Endothelial cell of umbilical vein (primary cell): Measurements from ENCODE around the gene HRNR. TPM values are rescaled to one million over a fixed set of nuclear protein-coding genes. Genes with fewer than 3 reads are reported as not detected.

Experiments
- BruUV-seq: library from RNA; stranded (reverse); fragments of 400-500 nt; replicated peaks from 2 replicates; lab custom pipeline; 2021; lab: Mats Ljungman, UMichigan
- CTCF ChIA-PET: fragments of 300-600, 350-600 bp; sonication (Branson Sonifier 250); formaldehyde crosslinking; loops from one replicate; lab custom pipeline; 2021; ENCODE audit warnings: antibody characterized with exemption, inconsistent platforms; lab: Charles Lee
- POLR2A ChIA-PET: fragments of 300-600, 350-600 bp; sonication (Branson Sonifier 250); formaldehyde crosslinking; loops from one replicate; lab custom pipeline; 2021; ENCODE audit warnings: antibody characterized with exemption, inconsistent platforms; lab: Charles Lee
- DNase-seq: peaks from one replicate; pipeline ENCODE4 v3.0.0-alpha.2; 2011; ENCODE audit warnings: low read depth, low spot score
- FAIRE-seq: peaks from 2 replicates; lab custom pipeline; 2011; peaks lifted over from hg19 to GRCh38; lab: Jason Lieb, UNC
- H2AFZ ChIP-seq: 2 replicates; pipeline ENCODE4 v1.6.0; 2012; ENCODE audit warnings: low read depth, low read length, control low read depth, inconsistent platforms
- H3K27ac ChIP-seq: 2 replicates; pipeline ENCODE4 v1.5.1; 2011; ENCODE audit warnings: low read depth, mild to moderate bottlenecking, control low read depth, low read length, moderate library complexity; ENCODE audit not compliant: insufficient read depth
- H3K27me3 ChIP-seq, 2 experiments: 2 replicates each; pipeline versions ENCODE4 v1.6.0 to v1.6.1; 2011; ENCODE audit warnings: low read length in 2 of 2, mixed read lengths in 1 of 2; ENCODE audit not compliant: control insufficient read depth in 2 of 2, insufficient read depth in 2 of 2
- H3K36me3 ChIP-seq, 2 experiments: 2 replicates in 1 of 2; 3 replicates in 1 of 2; pipeline ENCODE4 v1.5.1; 2011; ENCODE audit warnings: low read length in 2 of 2, mild to moderate bottlenecking in 1 of 2, moderate library complexity in 1 of 2; ENCODE audit not compliant: control insufficient read depth in 2 of 2, insufficient read depth in 2 of 2; ENCODE audit errors: extremely low read depth in 1 of 2
- H3K4me1 ChIP-seq: 3 replicates; pipeline ENCODE4 v1.5.1; 2011; ENCODE audit warnings: mild to moderate bottlenecking, low read length; ENCODE audit not compliant: control insufficient read depth, insufficient read depth; ENCODE audit errors: extremely low read depth
- H3K4me2 ChIP-seq: 2 replicates; pipeline ENCODE4 v1.6.1; 2011; ENCODE audit warnings: low read length, control low read depth, mixed read lengths; ENCODE audit not compliant: insufficient read depth
- H3K4me3 ChIP-seq, 3 experiments: fragments of 200-600 bp in 1 of 3; sonication (generic), shearing (Covaris generic) in 1 of 3; replicated peaks in 1 of 3; 2 replicates each; pipeline ENCODE4 v1.5.1; 2011 to 2016; ENCODE audit warnings: control low read depth in 3 of 3, low read length in 3 of 3, mild to moderate bottlenecking in 2 of 3, inconsistent platforms in 1 of 3, low read depth in 1 of 3, moderate library complexity in 1 of 3; ENCODE audit not compliant: insufficient read depth in 1 of 3
- H3K79me2 ChIP-seq: 2 replicates; pipeline ENCODE4 v1.6.0; 2012; ENCODE audit warnings: low read length, inconsistent platforms; ENCODE audit not compliant: control insufficient read depth, insufficient read depth
- H3K9ac ChIP-seq: replicated peaks from 2 replicates; pipeline ENCODE3; 2011; ENCODE audit warnings: low read length, control low read depth; ENCODE audit not compliant: insufficient read depth; ENCODE audit errors: extremely low read depth
- H3K9me1 ChIP-seq: replicated peaks from 3 replicates; pipeline ENCODE4 v1.6.0; 2011; ENCODE audit warnings: mild to moderate bottlenecking, low read length; ENCODE audit not compliant: control insufficient read depth, insufficient read depth; ENCODE audit errors: extremely low read depth
- H3K9me3 ChIP-seq: replicated peaks from 2 replicates; pipeline ENCODE4 v1.5.1; 2012; ENCODE audit warnings: low read length, inconsistent platforms; ENCODE audit not compliant: control insufficient read depth, insufficient read depth
- H4K20me1 ChIP-seq: replicated peaks from 2 replicates; pipeline ENCODE3; 2011; ENCODE audit warnings: mild to moderate bottlenecking, low read length; ENCODE audit not compliant: control insufficient read depth, insufficient read depth; ENCODE audit errors: extremely low read depth
- EZH2 ChIP-seq: IDR thresholded peaks from 2 replicates; pipeline ENCODE4 v1.6.1; 2012; ENCODE audit warnings: borderline replicate concordance, low read depth, mild to moderate bottlenecking, moderate library complexity, low read length, inconsistent platforms; ENCODE audit not compliant: severe bottlenecking
- FOS ChIP-seq: IDR thresholded peaks from 2 replicates; pipeline ENCODE4 v1.6.1; 2011; ENCODE audit warnings: mild to moderate bottlenecking, low read length, moderate library complexity, borderline replicate concordance; ENCODE audit not compliant: insufficient read depth
- GATA2 ChIP-seq: IDR thresholded peaks from 2 replicates; pipeline ENCODE4 v1.7.0; 2011; ENCODE audit warnings: low read depth, mild to moderate bottlenecking, moderate library complexity, mixed read lengths, low read length; ENCODE audit not compliant: insufficient read length, insufficient read depth
- JUN ChIP-seq: IDR thresholded peaks from 2 replicates; pipeline ENCODE4 v1.6.1; 2011; ENCODE audit warnings: borderline replicate concordance, low read depth; ENCODE audit not compliant: insufficient read length, insufficient read depth
- MAX ChIP-seq: IDR thresholded peaks from 2 replicates; pipeline ENCODE4 v1.6.1; 2011; ENCODE audit not compliant: insufficient read depth, insufficient read length
- MYC ChIP-seq: IDR thresholded peaks from one replicate; pipeline ENCODE4 v1.6.1; 2011; ENCODE audit warnings: mild to moderate bottlenecking, low read depth, low read length
- POLR2A ChIP-seq: IDR thresholded peaks from 2 replicates; pipeline ENCODE4 v1.6.1; 2012; ENCODE audit warnings: low read depth, mild to moderate bottlenecking, control low read depth, low read length
- POLR2AphosphoS5 ChIP-seq: IDR thresholded peaks from 2 replicates; pipeline ENCODE4 v1.6.1; 2012; ENCODE audit warnings: low read depth, mild to moderate bottlenecking, control low read depth, low read length, moderate library complexity; ENCODE audit not compliant: insufficient read depth
- dilution Hi-C: fragments of 300-500 bp; cut with MboI; formaldehyde crosslinking; loops from one replicate; pipeline ENCODE4 v1.15.0; 2019; ENCODE audit warnings: low sequenced_read_pairs; ENCODE audit not compliant: extremely low pct_ligation_motif_present
- intact Hi-C: fragments of 100-400 bp; cut with micrococcal nuclease; formaldehyde crosslinking; loops from one replicate; pipeline ENCODE4 v1.10.0; 2022
- polyA plus RNA-seq, 4 experiments: library from polyadenylated mRNA; depleted of rRNA in 3 of 4; stranded (reverse) in 3 of 4; unstranded in 1 of 4; fragments of >200 nt; gene quantifications; 2 replicates each; pipeline versions ENCODE4 v1.2.1 to v1.2.3, GENCODE V29; 2011 to 2012; ENCODE audit warnings: missing spikeins in 1 of 4
- total RNA-seq: library from RNA; stranded (reverse); gene quantifications from 2 replicates; pipeline ENCODE4 v1.2.3, GENCODE V29; 2021
- TF ChIP-seq, protein P1 (sequence below), 2 donors: IDR thresholded peaks; 1 replicate in 1 of 2; 2 replicates in 1 of 2; pipeline ENCODE4 v1.5.1; 2011; ENCODE audit warnings: low read length in 2 of 2, mild to moderate bottlenecking in 2 of 2, moderate library complexity in 2 of 2, control low read depth in 1 of 2, inconsistent platforms in 1 of 2, low read depth in 1 of 2; ENCODE audit not compliant: insufficient read depth in 1 of 2; ENCODE audit errors: extremely low read depth in 1 of 2

HRNR gene
- total and polyA plus RNA-seq, 2 donors (not counting 3 experiments of a cell fraction or from before 2014, with no cell fraction given) = not detected

GRCh38 chr1:152191711-152192110 is 32.3 kb downstream of the HRNR start:
- no peaks in the 10 kb centered on the region for H3K9me3 ChIP-seq
- H3K79me2 ChIP-seq = no peaks in the 10 kb centered on the region
- dilution Hi-C loops = no loop called here
- no TSS peak for BruUV-seq
- H3K4me2 ChIP-seq = no peak overlapping the region
- H3K4me1 ChIP-seq = peaks cover 5% of the 10 kb centered on the region
- no peaks in the 10 kb centered on the region for H3K36me3 ChIP-seq
- TF ChIP-seq FOS (no peak), JUN (no peak)
- FAIRE-seq (no peak), DNase-seq (no peak)
- H3K9me1 ChIP-seq = no peaks in the 10 kb centered on the region
- H3K9ac ChIP-seq = no peak overlapping the region
- H3K27me3 ChIP-seq = peaks cover 0 to 4% of the 10 kb centered on the region in 2 experiments
- no peak overlapping the region for H3K27ac ChIP-seq
- no peak overlapping the region for H3K4me3 ChIP-seq
- ChIA-PET POLR2A (no interaction called here), CTCF (interaction anchor here (0.8 to 4.4 kb wide), 3 partner anchors 156 to 267 kb away, joined by 3 to 56 read pairs (median 8); no protein-coding TSS in a partner anchor)
- H4K20me1 ChIP-seq = no peaks in the 10 kb centered on the region
- H2AFZ ChIP-seq = no peak overlapping the region
- intact Hi-C loops = no loop called here

- no peak overlapping the region for H3K4me3 ChIP-seq
- H3K9ac ChIP-seq = no peak overlapping the region
- no peak overlapping the region for H3K27ac ChIP-seq
- no peaks in the 10 kb centered on the region for H3K9me1 ChIP-seq
- no TSS peak for BruUV-seq
- H3K27me3 ChIP-seq = peaks cover 0 to 4% of the 10 kb centered on the region in 2 experiments
- no peak overlapping the region for H2AFZ ChIP-seq
- CTCF ChIA-PET = interaction anchor here (0.8 to 4.4 kb wide), 3 partner anchors 156 to 268 kb away, joined by 3 to 56 read pairs (median 8); no protein-coding TSS in a partner anchor
- no peaks in the 10 kb centered on the region for H3K9me3 ChIP-seq
- dilution Hi-C loops = no loop called here
- H3K79me2 ChIP-seq = no peaks in the 10 kb centered on the region
- no peaks in the 10 kb centered on the region for H3K36me3 ChIP-seq
- peaks cover 5% of the 10 kb centered on the region for H3K4me1 ChIP-seq
- H3K4me2 ChIP-seq = no peak overlapping the region
- POLR2A ChIA-PET = no interaction called here
- no peaks in the 10 kb centered on the region for H4K20me1 ChIP-seq
- no peak for TF ChIP-seq MAX
- TF ChIP-seq MYC = no peak
- TF ChIP-seq POLR2A = no peak
- TF ChIP-seq EZH2 = no peak
- TF ChIP-seq GATA2 = no peak
- no peak for TF ChIP-seq FOS
- TF ChIP-seq JUN = no peak
- TF ChIP-seq, protein P1, sequence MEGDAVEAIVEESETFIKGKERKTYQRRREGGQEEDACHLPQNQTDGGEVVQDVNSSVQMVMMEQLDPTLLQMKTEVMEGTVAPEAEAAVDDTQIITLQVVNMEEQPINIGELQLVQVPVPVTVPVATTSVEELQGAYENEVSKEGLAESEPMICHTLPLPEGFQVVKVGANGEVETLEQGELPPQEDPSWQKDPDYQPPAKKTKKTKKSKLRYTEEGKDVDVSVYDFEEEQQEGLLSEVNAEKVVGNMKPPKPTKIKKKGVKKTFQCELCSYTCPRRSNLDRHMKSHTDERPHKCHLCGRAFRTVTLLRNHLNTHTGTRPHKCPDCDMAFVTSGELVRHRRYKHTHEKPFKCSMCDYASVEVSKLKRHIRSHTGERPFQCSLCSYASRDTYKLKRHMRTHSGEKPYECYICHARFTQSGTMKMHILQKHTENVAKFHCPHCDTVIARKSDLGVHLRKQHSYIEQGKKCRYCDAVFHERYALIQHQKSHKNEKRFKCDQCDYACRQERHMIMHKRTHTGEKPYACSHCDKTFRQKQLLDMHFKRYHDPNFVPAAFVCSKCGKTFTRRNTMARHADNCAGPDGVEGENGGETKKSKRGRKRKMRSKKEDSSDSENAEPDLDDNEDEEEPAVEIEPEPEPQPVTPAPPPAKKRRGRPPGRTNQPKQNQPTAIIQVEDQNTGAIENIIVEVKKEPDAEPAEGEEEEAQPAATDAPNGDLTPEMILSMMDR (IDR thresholded peaks at IDR 0.05; ENCODE audit: extremely low read depth in 1 of 2, insufficient read depth in 1 of 2, low read depth in 1 of 2, low read length in 2 of 2) = no peak
- no peak for TF ChIP-seq POLR2AphosphoS5
- intact Hi-C loops = no loop called here
- DNase-seq (no peak), FAIRE-seq (no peak)
Observed at GRCh38 chr1:152191260-152191659, 32.7 kb downstream of the HRNR start.
